Stimulated activated CD4-positive, alpha-beta T cell treated with anti-CD3 and anti-CD28 coated beads, TNF-alpha, amount 100 ng/mL, for 4 hours (primary cell): ENCODE measurements around the gene DMD.
"Not testable (repeated sequence)": the region's sequence is repeated elsewhere in the genome, so short reads cannot be mapped to it uniquely, and the experiment has no call there.

ENCODE experiments used
- DNase-seq, 3 experiments: peaks; one replicate each; pipeline ENCODE4 v3.0.0-alpha.2; 2020; ENCODE audit warnings: low read depth in 3 of 3

Gene DMD

GRCh38 chrX:32852203-32852602 is 359.1 kb downstream of the DMD start:
- no peak for DNase-seq

DNA sequence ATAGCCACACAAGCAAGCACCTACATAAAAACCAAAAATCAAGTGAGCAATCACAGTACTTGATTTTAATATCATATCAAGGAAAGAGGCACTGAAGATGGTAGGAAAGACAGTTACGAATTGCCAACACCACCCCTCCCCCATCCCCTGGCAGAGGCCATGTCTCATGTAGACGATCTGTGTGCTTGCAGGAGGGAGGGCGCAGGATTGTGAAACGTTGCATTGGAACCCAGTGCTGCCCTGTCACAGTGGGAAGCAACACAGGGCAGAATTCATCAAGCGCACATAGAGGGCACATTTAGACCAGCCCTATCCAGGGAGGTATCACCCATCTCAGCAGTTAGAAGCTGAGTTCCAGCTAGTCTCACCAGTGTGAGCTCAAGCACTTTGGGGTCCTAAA is 359.8 kb downstream of the DMD start:
- DNase-seq = no peak

DNA sequence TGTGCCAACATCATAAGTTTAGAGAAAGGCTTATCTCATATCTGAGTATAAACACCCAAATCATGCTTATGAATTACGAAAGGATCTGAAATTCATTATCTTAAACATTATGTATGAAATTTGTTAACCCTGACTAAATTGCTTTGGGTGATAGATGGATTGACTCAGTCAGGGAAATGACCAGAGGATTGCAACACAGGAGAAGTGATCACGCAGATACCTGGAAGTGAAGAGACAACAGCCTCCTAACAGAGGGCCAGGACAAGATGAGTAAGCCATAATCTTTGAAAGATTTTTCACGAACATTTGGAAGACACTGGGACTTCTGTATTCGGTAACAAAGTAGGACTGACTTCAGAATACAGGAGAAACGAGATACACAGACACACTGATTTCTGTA is 363.4 kb downstream of the DMD start:
- no peak for DNase-seq

- DNase-seq = no peak
Observed at GRCh38 chrX:32842053-32842452, 369.3 kb downstream of the DMD start.

DNA sequence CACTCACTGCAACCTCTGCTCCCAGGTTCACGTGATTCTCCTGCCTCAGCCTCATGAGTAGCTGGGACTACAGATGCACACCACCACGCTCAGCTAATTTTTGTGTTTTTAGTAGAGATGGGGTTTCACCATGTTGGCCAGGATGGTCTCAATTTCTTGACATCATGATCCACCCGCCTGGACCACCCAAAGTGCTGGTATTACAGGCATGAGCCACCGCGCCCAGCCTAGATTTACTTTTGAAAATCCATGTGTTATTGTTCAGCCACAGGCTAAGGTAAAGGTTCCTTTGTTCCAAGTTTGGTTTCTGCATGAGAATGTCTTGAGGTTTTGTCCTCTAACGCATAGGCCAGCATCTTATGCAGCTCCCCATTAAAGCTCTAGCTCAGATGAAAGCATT is 371.6 kb downstream of the DMD start:
- no peak for DNase-seq

- DNase-seq = no peak
Observed at GRCh38 chrX:32825009-32825408, 386.3 kb downstream of the DMD start.

- no peak for DNase-seq
Observed at GRCh38 chrX:32804034-32804433, 407.3 kb downstream of the DMD start.

DNA sequence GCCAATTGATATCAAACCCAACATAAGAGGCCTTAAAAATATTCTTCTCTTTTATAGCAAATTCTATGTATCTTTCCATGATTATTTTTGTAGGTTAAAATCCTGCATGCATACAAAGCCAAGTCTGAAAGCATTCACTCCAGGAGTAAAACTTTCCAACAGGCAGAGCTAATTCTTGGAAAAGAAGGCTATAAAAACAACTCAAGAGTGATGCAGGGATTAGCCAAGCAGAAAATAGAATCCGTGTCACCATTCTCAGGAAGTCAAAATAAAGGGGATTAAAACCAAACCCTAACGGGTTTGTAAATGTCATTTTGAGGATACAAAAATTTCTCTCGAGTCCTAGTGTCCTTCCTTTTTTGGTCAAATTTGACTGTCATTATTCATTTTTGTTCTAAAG is 412.4 kb downstream of the DMD start:
- DNase-seq = no peak

- no peak for DNase-seq
Observed at GRCh38 chrX:32788936-32789335, 422.4 kb downstream of the DMD start.

- DNase-seq = no peak
Observed at GRCh38 chrX:32780109-32780508, 431.2 kb downstream of the DMD start.

GRCh38 chrX:32778965-32779364 is 432.4 kb downstream of the DMD start:
- no peak for DNase-seq

GRCh38 chrX:32774966-32775365 is 436.4 kb downstream of the DMD start:
- DNase-seq = no peak

DNA sequence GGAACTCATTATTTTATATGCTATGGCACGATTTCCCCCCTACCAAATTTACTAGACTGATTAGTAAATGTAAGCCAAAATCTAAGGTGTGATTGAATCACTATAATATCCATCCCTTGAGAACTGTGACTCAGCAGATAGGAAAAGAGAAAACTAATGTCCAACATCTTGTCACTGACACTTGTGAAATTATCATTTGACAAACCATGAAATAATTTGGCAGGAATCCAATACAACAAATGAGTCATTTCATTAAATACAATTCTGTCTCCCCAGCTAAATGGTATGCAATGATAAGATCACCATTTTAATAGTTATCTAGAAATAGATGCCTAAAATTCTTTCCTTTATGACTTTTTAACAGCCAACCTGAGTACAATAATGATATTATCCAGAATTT is 462.3 kb downstream of the DMD start:
- no peak for DNase-seq

GRCh38 chrX:32745323-32745722 is 466.0 kb downstream of the DMD start:
- no peak for DNase-seq

GRCh38 chrX:32744921-32745320 is 466.4 kb downstream of the DMD start:
- no peak for DNase-seq

GRCh38 chrX:32741910-32742309 is 469.4 kb downstream of the DMD start:
- DNase-seq = no peak

DNA sequence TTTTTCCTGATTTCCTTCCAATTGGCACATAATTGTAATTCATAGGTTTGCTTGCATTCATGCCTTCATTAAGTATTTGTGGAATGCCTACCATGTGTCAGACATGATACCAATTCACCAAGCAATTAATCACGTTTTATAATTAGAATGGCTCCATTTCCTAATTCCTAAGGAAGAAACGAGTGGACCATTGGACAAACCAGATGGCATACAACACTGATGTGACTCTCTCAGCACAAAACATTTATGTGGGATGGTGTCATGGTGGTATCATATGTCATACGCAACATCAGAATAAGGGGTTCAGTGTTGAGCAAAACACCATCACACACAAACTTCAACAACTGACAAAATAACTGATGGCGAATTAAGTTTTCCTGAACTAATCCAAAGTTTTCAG is 502.8 kb downstream of the DMD start:
- no peak for DNase-seq

DNA sequence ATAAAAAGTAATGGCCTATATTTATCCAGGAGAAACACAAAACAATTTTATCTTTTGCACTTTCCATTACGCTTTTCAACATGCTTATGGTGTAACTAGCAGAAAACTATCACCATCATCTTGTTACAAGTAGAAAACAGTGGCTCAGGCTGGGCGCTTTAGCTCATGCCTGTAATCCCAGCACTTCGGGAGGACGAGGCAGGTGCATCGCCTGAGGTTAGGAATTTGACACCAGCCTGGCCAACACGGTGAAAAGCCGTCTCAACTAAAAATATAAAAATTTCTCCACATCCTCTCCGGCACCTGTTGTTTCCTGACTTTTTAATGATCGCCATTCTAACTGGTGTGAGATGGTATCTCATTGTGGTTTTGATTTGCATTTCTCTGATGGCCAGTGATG is 506.0 kb downstream of the DMD start:
- DNase-seq = not testable (repeated sequence)

- no peak for DNase-seq
Observed at GRCh38 chrX:32687379-32687778, 524.0 kb downstream of the DMD start.

DNA sequence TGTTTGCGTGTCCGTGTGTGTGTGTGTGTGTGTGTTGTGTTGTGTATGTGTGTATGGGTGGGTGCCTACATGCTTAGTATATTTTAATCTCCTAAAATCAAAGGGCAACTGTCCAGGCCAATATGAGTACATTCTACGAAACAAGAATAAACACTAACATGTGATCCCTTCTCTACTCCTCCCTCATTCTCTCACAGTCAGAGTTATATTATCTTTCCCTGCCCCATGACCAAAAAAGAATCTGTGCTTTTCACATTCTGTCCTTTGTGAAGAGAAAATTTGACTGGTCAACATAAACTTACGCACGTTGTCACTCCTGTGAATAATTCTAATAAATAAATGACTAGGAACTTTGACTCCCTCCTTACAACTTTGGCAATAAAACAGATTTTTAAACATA is 532.9 kb downstream of the DMD start:
- no peak for DNase-seq

DNA sequence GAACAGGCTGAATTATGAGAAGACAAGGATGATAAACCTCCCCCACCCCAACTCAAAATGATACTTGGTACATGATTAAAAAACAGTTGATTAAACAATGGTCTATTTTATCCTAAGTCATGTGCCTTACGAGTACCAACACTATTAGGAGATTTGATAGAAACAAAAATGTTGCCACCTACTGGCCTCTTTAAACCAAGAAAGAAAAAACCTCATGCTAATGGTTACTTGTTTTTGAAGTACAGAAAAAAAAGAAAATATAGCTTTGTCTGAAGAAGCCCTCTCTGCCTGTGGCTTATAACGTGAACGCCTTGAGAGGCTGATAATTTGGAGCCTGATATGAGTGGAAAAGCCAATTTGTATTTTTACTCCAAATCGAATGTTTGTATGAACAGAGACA is 538.2 kb downstream of the DMD start:
- DNase-seq = no peak

DNA sequence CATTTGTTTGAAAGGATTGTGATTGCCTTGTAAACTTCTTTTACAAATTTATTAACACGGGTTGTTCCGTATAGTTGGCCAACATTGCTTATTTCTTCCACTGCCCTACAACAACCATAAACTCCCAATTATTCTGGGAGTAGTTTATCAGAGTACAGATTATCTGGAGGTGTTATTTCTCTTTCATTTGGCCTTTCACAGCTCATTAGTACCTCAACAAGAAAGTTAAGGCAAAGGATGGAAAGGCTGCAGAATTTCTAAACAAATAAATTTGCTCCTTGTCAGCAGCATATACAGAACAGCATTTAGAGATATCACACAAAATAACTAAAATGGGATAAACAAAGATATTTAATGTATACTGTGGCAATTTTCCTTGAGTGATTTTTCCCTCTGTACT is 548.8 kb downstream of the DMD start:
- no peak for DNase-seq

DNA sequence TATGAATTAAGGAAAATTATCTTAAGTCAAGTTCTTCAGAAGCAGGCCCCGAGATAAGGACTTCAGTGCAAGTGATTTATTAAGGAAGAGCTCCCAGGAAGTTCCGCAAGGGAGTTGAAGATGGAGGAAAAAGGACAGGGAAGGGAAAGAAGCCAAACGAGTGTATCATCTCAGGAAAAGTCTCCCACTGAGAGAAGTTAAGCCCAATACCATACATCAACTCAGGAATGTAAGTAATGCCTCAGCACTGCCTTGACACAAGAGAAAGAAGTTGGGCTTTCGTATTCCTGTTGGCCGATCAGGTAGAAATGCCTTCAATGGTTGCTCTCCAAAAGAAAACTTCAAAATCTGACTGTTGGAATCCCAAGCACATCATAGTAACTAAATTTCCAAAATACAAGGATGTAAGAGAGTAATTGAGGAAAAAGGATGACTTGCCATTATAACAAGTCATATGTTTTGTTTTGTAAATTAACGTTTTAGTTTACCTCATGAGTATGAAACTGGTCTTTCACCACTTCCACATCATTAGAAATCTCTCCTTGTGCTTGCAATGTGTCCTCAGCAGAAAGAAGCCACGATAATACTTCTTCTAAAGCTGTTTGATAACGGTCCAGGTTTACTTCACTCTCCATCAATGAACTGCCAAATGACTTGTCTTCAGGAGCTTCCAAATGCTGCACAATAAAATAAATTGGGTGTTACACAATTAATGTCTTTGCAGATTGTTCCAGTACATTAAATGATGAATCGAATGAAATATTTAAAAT is 566.7 kb downstream of the DMD start:
- DNase-seq = no peak

DNA sequence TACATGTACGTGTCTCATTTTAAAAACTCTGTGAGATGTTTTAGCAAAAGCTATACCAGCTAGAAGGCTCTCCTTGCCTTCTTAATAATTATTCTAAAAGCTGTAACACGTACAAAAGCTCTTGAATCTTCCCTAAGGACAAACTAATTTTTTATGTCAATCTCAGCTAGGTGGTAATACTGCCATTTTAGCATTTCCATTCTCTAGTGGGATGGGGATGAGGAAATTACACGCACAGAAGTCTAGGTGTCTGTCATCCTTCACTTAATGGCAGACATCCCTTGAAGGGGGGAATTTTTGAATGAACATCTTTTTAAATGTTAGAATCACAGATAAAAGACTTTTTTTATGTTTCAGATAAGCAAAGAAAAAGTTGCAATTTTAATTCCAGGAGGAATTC is 569.1 kb downstream of the DMD start:
- no peak for DNase-seq
